ENCODE results near the gene TBPL1. TPM values are rescaled to one million over a fixed set of nuclear protein-coding genes. Genes with fewer than 3 reads are reported as not detected.

The TBPL1 gene
- total and polyA plus RNA-seq, 11 donors: 9.9 to 20.3 (median 16.0) TPM

DNA sequence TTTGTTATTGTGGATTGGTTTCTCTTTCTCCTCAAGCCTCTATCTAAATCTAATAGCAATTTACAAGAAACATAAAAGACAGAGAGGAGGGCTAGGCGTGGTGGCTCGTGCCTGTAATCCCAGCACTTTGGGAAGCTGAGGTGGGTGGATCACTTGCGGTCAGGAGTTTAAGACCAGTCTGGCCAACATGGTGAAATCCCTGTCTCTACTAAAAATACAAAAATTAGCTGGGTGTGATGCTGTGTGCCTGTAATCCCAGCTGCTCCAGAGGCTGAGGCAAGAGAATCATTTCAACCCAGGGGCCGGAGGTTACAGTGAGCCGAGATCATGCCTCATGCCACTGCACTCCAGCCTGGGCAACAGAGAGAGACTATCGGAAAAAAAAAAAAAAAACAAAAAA lies 52.8 kb downstream of the TBPL1 start:
- peaks cover 0 to 6% (median 0%) of the 10 kb centered on the region in 12 donors for H3K4me1 ChIP-seq

GRCh38 chr6:134007077-134007476 lies 54.1 kb downstream of the TBPL1 start:
- peaks cover 0 to 27% (median 0%) of the 10 kb centered on the region in 9 donors for H3K36me3 ChIP-seq
- 66 to 85% (median 83%) methylated on average over 4 of the region's 4 CpGs for WGBS, 4 donors
- ATAC-seq (peak in 1 of 4 donors; percentile 20), DNase-seq (no peak)
- H3K4me3 ChIP-seq: no peak overlapping the region
- peaks cover 0 to 6% (median 0%) of the 10 kb centered on the region in 12 donors for H3K4me1 ChIP-seq
- H3K27ac ChIP-seq: no peak overlapping the region
- no peaks in the 10 kb centered on the region for H3K9me3 ChIP-seq
- TF ChIP-seq POLR2A (IDR thresholded peaks at IDR 0.05): no peak
- no peak for TF ChIP-seq CTCF (IDR thresholded peaks at IDR 0.05)
- H3K27me3 ChIP-seq: no peaks in the 10 kb centered on the region
- intact Hi-C loops (cut with DNase I): no loop called here

More for the DNA sequence above, 52.8 kb downstream of the TBPL1 start:
- DNase-seq (no peak), ATAC-seq (no peak)
- H3K27ac ChIP-seq: no peak overlapping the region
- H3K4me3 ChIP-seq: no peak overlapping the region
- WGBS, 4 donors: 74 to 85% (median 79%) methylated on average over 6 of the region's 6 CpGs
- no peaks in the 10 kb centered on the region for H3K27me3 ChIP-seq
- intact Hi-C loops (cut with DNase I): no loop called here
- H3K9me3 ChIP-seq: no peaks in the 10 kb centered on the region
- peaks cover 0 to 32% (median 0%) of the 10 kb centered on the region in 9 donors for H3K36me3 ChIP-seq
- no peak for TF ChIP-seq POLR2A (IDR thresholded peaks at IDR 0.05)
- TF ChIP-seq CTCF (IDR thresholded peaks at IDR 0.05): no peak

GRCh38 chr6:134009876-134010275 lies 56.9 kb downstream of the TBPL1 start:
- H3K36me3 ChIP-seq: peaks cover 0 to 9% (median 0%) of the 10 kb centered on the region in 9 donors
- intact Hi-C loops (cut with DNase I): no loop called here
- DNase-seq (no peak), ATAC-seq (no peak)
- H3K9me3 ChIP-seq: no peaks in the 10 kb centered on the region
- no peak overlapping the region for H3K27ac ChIP-seq
- no peaks in the 10 kb centered on the region for H3K27me3 ChIP-seq
- TF ChIP-seq CTCF (IDR thresholded peaks at IDR 0.05) (no peak), POLR2A (IDR thresholded peaks at IDR 0.05) (no peak)
- no peak overlapping the region for H3K4me3 ChIP-seq
- H3K4me1 ChIP-seq: peaks cover 0 to 4% (median 0%) of the 10 kb centered on the region in 12 donors

- 92 to 95% (median 93%) methylated on average over 8 of the region's 8 CpGs for WGBS, 4 donors
- no peak for DNase-seq
- ATAC-seq: no peak
- Histone ChIP-seq H3K4me3 (no peak overlapping the region), H3K27ac (no peak overlapping the region), H3K36me3 (peaks cover 0 to 9% (median 0%) of the 10 kb centered on the region in 9 donors), H3K9me3 (no peaks in the 10 kb centered on the region), H3K4me1 (peaks cover 0 to 4% (median 0%) of the 10 kb centered on the region in 12 donors), H3K27me3 (no peaks in the 10 kb centered on the region)
- intact Hi-C loops (cut with DNase I): no loop called here
- TF ChIP-seq POLR2A (IDR thresholded peaks at IDR 0.05) (no peak), CTCF (IDR thresholded peaks at IDR 0.05) (no peak)
Observed at GRCh38 chr6:134010400-134010799, 57.4 kb downstream of the TBPL1 start.
